ENCODE results near the gene KIF5A.
"Not testable (repeated sequence)": the region's sequence is repeated elsewhere in the genome, so short reads cannot be mapped to it uniquely, and the experiment has no call there.

The KIF5A gene

GRCh38 chr12:57549909-57550640 lies at the start of gene KIF5A:
Gene KIF5A (plus strand): TSS chr12:57550044. CDS start chr12:57550272, 228 bp downstream.
- in situ Hi-C loops (cut with MboI; ENCODE audit: low sequenced_read_pairs): no loop called here

DNA sequence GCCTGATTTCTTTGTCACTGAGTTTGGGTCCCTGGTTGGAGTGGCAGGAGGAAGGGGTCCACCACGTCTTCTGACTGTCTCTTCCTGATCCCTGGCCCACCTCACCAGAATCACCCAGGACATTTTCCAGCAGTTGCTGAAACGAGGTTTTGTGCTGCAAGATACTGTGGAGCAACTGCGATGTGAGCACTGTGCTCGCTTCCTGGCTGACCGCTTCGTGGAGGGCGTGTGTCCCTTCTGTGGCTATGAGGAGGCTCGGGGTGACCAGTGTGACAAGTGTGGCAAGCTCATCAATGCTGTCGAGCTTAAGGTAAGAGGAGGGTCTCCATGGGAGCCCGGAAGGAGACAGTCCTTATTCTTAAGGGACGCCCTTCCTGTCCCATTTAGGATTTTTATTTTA lies 49.6 kb upstream of the KIF5A start:
- in situ Hi-C loops (cut with MboI; ENCODE audit: low sequenced_read_pairs): no loop called here

DNA sequence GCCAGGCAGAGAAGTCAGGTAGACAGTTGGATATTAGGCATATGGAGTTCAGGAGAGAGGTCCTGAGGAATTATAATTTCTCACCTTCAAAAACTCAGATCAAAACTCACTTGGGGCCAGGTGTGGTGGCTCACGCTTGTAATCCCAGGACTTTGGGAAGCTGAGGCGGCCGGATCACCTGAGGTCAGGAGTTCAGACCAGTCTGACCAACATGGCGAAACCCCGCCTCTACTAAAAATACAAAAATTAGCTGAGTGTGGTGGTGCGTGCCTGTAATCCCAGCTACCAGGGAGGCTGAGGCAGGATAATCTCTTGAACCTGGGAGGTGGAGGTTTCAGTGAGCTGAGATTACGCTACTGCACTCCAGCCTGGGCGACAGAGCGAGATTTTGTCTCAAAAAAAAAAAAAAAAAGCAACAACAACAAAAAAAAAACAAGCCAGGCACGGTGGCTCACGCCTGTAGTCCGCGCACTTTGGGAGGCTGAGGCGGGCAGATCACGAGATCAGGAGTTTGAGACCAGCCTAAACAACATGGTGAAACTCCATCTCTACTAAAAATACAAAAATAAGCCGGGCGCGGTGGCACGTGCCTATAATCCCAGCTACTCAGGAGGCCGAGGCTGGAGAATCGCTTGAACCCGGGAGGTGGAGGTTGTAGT lies 47.4 kb upstream of the KIF5A start:
- in situ Hi-C loops (cut with MboI; ENCODE audit: low sequenced_read_pairs): not testable (repeated sequence)

GRCh38 chr12:57506541-57506940 lies 43.3 kb upstream of the KIF5A start:
- in situ Hi-C loops (cut with MboI; ENCODE audit: low sequenced_read_pairs): not testable (repeated sequence)

- in situ Hi-C loops (cut with MboI; ENCODE audit: low sequenced_read_pairs): not testable (repeated sequence)
These were observed 42.0 kb upstream of the KIF5A start for GRCh38 chr12:57507796-57508195.

DNA sequence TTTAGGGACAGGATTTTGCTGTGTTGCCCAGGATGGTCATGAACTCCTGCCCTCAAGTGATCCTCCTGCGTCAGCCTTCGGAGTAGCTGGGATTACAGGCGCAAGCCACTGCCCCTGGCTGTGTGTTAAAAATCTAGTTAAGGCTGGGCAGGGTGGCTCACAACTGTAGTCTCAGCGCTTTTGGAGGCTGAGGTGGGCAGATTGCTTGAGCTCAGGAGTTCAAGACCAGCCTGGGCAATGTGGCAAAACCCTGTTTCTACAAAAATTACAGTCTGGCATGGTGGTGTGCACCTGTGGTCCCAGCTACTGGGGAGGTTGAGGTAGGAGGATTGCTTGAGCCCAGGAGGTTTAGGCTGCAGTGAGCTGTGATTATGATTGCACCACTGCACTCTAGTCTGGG lies 38.7 kb upstream of the KIF5A start:
- in situ Hi-C loops (cut with MboI; ENCODE audit: low sequenced_read_pairs): no loop called here

- in situ Hi-C loops (cut with MboI; ENCODE audit: low sequenced_read_pairs): no loop called here
These were observed 38.1 kb upstream of the KIF5A start for GRCh38 chr12:57511588-57512325.

DNA sequence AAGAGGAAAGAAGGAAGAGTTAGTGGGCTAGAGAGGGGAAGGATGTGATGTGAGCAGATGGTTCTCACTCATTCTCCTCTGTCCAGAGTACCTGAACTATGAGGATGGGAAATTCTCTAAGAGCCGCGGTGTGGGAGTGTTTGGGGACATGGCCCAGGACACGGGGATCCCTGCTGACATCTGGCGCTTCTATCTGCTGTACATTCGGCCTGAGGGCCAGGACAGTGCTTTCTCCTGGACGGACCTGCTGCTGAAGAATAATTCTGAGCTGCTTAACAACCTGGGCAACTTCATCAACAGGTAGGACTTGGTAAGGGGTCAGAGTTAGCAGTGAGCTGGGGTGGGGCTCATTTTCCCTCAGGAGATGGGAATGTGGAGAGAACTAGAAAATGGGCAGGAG lies 37.2 kb upstream of the KIF5A start:
- in situ Hi-C loops (cut with MboI; ENCODE audit: low sequenced_read_pairs): no loop called here

- in situ Hi-C loops (cut with MboI; ENCODE audit: low sequenced_read_pairs): no loop called here
These were observed 36.6 kb upstream of the KIF5A start for GRCh38 chr12:57513266-57513665.

- in situ Hi-C loops (cut with MboI; ENCODE audit: low sequenced_read_pairs): not testable (repeated sequence)
These were observed 36.2 kb upstream of the KIF5A start for GRCh38 chr12:57513677-57514076.

GRCh38 chr12:57514246-57514645 lies 35.6 kb upstream of the KIF5A start:
- in situ Hi-C loops (cut with MboI; ENCODE audit: low sequenced_read_pairs): not testable (repeated sequence)

- in situ Hi-C loops (cut with MboI; ENCODE audit: low sequenced_read_pairs): no loop called here
These were observed 35.0 kb upstream of the KIF5A start for GRCh38 chr12:57514720-57515407.

DNA sequence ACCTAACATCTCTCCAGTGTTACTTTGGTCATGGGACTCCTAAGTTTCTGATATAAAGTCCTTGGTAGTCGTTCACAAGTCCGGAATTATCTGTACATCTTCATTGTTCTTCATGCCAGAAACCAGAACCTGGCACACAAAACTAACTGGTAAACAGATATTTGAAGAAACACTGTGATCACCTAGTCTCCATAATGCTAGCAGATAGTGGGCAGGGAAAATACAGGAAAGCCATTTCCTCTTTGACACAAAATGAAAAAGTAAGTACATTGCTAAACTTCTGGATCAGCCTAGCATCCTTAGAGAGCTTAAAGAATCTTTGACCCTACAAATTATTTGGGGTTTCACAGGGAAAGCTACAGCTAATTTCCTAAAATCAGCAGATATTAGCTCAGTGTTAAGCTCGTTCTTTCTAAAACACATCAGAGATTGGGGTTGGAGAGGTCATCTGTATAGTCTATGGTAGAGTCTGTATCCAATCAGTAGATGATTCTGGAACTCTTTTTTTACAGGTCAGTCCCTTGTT lies 34.4 kb upstream of the KIF5A start:
- in situ Hi-C loops (cut with MboI; ENCODE audit: low sequenced_read_pairs): no loop called here

DNA sequence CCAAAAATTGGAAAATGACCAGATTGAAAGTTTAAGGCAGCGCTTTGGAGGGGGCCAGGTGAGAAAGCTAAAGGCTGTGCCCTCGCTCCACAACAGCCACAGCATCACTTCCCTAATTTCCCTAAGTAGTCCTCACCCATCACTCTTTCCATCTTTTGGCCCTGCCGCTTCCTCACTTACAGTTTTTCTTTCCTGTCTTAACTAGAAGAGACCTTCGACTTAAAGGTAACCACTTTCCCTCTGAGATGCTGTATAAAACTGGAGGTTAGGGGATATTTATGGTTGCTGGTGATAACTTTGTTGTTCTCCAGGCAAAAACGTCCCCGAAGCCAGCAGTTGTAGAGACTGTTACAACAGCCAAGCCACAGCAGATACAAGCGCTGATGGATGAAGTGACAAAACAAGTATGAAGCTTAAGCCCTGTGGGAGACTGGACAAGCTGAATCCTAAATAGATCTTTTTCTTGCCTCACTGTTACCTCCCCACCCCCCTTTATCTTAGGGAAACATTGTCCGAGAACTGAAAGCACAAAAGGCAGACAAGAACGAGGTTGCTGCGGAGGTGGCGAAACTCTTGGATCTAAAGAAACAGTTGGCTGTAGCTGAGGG lies 33.8 kb upstream of the KIF5A start:
- in situ Hi-C loops (cut with MboI; ENCODE audit: low sequenced_read_pairs): no loop called here

GRCh38 chr12:57516617-57517153 lies 33.2 kb upstream of the KIF5A start:
- in situ Hi-C loops (cut with MboI; ENCODE audit: low sequenced_read_pairs): no loop called here

- in situ Hi-C loops (cut with MboI; ENCODE audit: low sequenced_read_pairs): no loop called here
These were observed 32.7 kb upstream of the KIF5A start for GRCh38 chr12:57517187-57517586.

- in situ Hi-C loops (cut with MboI; ENCODE audit: low sequenced_read_pairs): not testable (repeated sequence)
These were observed 32.1 kb upstream of the KIF5A start for GRCh38 chr12:57517718-57518117.

GRCh38 chr12:57518176-57518919 lies 31.5 kb upstream of the KIF5A start:
- in situ Hi-C loops (cut with MboI; ENCODE audit: low sequenced_read_pairs): no loop called here

- in situ Hi-C loops (cut with MboI; ENCODE audit: low sequenced_read_pairs): no loop called here
These were observed 30.7 kb upstream of the KIF5A start for GRCh38 chr12:57518920-57519795.
